GM21390 (cell line): ENCODE data around the gene DUSP5.
"Not testable (repeated sequence)": the region's sequence is repeated elsewhere in the genome, so short reads cannot be mapped to it uniquely, and the experiment has no call there.

Source experiments
- ATAC-seq: cut with Tn5 transposase; IDR thresholded peaks from one replicate; pipeline ENCODE4 v1.9.1; 2021; ENCODE audit not compliant: unreplicated experiment

The DUSP5 gene, protein sequence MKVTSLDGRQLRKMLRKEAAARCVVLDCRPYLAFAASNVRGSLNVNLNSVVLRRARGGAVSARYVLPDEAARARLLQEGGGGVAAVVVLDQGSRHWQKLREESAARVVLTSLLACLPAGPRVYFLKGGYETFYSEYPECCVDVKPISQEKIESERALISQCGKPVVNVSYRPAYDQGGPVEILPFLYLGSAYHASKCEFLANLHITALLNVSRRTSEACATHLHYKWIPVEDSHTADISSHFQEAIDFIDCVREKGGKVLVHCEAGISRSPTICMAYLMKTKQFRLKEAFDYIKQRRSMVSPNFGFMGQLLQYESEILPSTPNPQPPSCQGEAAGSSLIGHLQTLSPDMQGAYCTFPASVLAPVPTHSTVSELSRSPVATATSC

DNA sequence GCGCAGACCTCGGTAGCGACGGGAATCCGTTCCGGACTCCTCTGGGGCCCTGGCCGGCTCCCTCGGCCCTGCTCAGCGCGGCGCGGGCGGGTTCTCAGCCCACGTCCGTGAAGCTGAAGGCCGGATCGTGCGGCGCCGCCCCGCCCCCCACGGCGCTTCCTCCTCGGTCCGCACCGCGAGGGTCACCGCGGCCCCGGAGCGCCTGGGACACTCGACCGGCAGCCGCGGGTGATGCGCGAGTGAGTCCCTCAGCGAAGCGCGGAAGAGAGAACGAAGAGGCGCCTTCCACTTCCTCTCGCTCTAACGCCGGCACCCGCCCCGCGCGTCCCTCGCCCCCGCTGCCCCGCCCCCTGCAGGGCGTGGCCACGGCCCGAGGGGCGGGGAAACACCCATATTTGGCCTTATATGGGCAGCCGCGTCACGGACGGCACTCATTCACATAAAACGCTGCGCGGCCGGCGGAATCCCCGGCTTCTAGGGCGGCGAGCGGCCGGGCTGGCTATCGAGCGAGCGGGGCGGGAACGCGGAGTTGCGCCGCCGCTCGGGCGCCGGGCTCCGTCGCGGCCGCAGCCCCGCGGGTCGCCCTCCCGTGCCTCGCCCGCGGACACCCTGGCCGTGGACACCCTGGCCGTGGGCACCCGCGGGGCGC, at the start of gene DUSP5:
Gene DUSP5 (plus strand): TSS at position 470 of the 649 bp plus-strand sequence. CDS start 215 bp downstream, outside the sequence.
- peak; percentile 59 for ATAC-seq

DNA sequence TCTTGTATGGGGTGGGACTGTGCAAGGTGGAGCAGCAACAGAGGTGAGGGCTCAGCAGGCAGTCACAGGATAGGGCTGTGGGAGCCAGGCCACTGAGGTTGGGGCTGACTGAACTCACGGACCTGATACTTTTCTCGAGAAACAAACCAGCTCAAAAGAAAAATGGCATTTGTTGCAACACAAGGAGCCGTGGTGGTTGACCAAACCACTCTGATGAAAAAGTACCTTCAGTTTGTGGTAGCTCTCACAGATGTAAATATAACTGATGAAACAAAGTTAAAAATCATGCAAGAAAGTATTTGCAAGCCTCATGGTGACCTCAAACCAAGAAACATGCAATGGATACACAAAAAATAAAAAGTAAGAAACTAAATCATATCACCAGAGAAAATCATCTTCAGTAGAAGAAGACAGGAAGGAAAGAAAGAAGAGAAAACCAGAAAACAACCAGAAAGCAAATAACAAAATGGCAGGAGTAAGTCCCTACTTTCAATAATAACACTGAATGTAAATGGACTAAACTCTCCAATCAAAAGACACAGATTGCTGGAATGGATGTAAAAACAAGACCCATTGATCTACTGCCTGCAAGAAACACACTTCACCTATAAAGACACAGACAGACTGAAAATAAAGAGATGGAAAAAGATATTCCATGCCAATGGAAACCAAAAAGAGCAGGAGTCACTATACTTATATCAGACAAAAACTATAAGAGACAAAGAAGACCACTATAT, 48.9 kb upstream of the DUSP5 start:
- ATAC-seq = no peak

DNA sequence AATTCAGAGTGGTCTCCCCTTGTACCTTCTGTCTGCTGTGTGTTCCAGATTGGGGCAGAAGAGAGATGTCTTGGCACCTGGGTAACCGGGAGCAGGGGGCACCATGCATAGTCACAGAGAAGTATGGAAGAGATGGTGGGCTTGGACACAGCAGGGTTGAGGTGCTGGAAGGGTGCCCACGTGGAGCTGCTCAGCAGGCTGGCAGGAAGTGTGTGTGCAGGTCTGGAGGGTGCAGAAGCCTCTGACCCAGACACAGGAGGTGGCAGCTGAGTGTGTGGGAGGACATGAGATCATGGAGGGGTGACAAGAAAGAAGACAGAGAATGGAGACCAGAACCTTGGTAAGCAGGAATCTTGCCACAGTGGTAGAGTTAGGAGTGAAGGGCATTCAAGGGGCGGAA, 42.3 kb upstream of the DUSP5 start:
- ATAC-seq = no peak

DNA sequence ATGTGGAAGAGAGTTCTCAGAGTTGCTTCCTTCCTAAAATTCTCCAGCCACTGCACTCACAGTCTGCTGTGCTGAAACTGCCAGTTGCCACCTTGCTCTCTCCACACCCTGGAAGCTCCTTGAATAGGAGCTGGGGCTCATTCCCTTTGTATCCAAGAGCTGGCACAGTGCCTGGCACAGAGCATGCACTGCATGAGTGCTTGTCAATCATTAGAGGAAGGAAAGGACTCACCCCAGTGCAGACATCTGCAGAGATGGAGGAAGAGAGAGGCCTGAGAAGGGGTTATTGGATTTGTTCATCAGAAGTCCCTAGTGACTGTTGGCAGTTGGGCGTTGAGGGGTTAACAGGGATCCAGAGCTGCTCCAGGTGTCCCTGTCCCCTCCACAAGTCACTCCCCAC, 41.7 kb upstream of the DUSP5 start:
- ATAC-seq = no peak

DNA sequence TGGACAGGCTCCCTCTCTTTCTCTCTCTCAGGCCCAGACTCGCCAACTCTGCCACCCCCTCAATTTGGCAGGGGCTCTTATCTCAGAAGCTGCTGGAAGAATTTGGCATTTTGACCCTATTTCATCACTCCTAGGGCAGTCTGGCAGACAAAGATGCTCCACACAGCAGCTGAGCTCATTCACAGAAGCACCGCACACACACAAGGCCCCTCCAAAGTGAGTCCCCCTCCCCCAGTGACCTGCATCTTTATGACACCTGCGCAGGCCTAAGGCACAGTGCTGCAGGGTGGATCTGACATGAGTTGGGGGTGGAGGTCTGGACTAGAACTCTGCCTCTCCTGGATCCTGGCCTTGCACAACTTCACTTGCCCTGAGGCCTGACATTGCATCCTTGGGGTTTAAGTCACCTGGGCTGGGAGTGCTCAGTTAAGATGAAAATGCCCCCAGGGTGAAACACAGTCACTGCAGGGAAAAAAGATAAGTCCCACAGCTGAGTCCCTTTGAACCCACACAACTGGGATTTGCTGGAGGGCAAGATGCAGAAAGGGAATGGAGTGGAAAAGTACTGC, 41.1 kb upstream of the DUSP5 start:
- ATAC-seq = no peak

DNA sequence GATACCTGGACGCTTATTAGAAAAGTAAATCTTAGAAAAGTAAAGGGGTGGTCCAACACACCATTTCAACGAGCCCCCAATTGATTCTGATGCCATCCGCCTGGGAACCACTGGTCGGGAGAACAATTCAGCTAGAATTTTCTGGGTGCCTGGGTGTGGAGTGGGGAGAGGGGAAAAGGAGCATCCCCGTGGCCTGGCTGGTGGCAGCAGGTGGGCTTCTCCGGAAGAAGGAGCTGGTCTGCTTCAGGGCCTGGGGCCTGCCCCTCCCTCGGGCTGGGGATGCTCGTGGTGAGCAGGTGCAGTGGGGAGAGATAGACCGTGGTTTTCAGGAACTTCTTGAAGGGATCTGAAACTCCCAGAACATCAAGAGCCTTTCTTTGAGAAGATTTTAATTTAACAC, 39.9 kb upstream of the DUSP5 start:
- ATAC-seq = no peak

DNA sequence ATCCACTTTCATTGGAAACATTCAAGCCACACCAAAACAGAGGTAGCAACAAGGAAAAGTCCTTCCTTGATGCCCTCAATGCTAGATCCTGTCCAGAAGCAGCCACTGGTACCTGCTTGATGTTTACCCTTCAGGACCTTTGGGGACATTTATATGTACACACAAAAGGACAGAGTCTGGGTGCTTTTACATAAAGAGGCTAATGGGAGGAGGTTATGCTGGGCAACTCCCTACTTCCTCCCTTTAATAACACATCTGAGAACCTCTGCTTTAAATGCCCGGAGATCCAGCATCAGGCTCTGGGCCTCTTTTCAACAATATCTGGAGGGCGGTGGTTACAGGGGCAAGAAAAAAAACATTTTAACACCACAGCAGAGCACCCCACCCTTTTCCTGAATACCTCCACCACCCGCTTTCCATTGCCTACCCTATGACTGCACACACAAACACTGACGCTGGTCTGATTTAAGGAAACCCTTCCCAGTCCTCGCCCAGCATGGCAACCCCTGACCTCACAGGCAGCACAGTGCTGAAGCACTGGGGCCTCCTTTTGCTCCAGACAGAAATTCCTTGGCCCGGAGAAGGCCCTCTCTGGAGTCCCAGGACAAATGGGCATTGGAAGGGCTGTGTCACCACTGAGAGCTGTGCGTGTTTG, 39.3 kb upstream of the DUSP5 start:
- no peak for ATAC-seq

DNA sequence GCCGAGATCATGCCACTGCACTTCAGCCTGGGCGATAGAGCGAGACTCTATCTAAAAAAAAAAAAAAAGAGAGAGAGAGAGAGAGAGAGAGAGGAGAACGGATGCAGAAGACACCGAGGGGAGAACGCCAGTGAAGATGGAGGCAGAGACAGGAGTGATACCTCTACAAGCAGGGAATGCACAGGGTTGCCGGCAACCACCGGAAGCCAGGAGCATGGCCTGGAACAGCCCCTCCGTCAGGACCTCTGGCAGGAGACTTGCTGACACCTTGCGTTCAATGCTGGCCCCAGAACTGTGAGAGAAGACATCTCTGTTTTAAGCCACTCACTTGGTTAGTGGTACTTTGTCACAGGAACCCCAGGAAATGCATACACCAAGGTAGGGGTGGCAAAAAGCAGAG, 38.1 kb upstream of the DUSP5 start:
- no peak for ATAC-seq

DNA sequence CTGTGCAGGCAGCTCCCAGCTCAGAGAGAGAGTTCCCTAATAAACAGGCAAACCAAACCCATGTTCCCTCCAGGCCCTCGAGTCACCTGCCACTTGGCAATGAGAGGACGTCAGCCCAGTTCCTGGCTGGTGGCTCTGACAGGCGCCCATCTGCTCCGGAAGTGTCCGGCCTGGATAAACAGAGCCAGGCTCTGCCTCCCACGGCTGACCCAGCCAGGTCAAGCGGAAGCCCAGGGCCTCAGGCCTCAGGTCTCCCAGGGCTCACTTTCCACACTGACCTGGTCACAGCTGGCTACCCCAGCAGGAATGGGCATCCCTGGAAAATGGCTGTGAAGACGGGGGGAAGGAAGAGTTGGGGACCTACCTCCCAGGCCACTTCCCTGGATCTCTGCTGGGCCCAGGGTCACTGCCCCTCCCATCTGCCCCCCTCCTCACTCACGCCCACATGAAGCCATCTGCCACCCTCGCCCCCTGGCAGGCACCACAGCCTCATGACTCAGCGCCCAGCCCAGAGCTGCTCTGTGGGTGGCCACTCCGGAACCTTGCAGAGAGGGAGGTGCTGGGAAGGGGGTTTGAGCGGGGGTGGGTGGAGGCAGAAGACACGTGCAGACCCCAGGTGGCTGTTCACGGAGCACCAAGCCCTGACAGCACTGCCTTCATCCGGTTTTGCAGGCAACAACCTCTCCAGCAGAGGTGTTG, 37.4 kb upstream of the DUSP5 start:
- no peak for ATAC-seq

DNA sequence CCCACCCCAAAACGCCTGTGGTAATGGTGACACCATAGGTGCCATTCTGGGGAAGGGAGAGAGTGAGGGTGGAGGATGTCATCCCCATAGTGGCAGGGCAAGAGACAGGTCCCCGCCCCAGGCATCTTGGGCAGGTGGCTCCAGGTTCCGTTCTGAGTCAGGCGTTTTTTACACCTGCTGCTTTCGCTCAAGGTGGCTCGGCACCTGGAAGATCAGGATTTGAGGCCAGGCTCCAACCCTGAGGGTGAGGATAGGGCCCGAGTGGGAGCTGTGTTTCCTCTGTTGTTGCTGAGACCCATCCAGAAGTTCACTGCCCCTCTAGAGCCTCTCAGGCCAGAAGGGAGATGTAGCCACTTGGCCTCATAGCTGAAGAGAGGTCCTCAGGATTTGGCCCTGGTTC, 36.6 kb upstream of the DUSP5 start:
- ATAC-seq = no peak

DNA sequence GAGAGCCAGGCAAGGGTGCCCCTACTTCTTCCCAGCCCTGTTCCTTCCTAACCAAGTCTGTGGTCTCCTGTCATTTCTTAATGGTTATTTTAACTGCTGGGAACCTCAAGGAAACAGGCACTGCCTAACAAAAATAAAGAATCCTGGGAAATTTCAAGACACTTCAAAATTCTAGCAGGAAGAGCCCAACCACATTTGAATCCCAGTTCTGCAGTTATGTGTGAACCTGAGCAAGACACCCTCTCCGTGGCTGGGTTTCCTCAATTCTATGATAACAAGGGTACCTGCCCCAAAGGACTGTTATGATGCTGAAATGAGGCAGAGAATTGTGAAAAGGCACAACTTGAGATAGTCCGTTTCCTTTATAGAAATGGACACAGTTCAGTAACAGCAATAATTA, 36.2 kb upstream of the DUSP5 start:
- no peak for ATAC-seq

DNA sequence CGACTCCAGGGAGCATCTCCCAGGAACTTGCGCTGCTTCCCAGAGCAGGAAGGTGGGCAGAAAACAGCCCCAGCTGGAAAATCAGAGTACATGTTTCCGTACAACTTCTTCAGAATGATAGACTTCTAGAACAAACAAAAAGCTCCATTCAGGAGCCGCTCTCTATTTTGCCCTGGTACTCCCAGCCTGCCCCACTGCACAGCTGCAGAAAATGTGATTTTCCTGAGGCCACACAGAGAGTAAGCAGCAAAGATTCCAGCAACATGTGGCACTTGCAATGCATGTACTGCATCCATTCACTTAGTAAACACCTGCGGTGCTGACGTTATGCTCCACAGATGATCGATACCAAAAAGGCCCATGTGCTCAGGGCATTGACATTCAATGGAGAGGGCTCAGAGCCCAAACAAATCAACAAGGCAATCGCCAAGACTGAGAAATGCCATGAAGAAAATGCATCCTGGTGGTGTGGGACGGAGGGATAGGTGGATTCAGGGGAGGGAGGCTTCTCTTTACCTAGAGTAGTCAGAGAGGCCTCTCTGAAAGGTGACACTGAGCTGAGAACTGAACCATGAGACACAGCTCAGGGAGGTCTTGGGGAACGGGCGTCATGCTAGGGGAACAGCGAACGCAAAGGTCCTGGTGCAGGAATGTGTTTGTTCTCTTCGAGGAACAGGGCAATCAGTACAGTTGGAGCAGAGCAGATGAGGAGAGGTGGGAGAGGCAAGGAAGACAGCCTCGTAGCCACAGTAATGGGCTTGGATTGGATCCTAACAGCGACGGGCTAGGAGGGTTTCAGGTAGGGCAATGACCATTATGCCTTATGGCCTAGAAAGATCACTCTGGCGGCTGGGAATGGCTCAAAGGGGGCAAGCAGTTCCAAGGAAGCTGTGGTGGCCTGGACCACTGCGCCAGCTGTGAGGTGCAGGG, 35.3 kb upstream of the DUSP5 start:
- ATAC-seq = no peak

DNA sequence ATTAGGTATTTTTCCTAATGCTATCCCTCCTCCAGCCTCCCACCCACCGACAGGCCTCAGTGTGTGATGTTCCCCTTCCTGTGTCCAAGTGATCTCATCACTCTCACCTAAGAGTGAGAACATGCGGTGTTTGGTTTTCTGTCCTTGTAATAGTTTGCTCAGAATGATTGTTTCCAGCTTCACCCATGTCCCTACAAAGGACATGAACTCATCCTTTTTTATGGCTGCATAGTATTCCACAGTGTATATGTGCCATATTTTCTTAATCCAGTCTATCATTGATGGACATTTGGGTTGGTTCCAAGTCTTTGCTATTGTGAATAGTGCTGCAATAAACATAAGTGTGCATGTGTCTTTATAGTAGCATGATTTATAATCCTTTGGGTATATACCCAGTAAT, 29.4 kb upstream of the DUSP5 start:
- ATAC-seq = not testable (repeated sequence)

DNA sequence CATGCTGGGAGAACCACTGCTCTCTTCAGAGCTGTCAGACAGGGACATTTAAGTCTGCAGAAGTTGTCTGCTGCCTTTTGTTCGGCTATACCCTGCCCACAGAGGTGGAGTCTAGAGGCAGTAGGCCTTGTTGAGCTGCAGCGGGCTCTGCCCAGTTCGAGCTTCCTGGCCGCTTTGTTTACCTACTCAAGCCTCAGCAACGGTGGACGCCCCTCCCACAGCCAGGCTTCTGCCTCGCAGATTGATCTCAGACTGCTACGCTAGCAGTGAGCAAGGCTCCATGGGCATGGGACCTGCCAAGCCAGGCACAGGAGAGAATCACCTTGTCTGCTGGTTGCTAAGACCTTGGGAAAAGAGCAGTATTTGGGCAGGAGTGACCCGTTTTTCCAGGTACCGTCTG, 27.2 kb upstream of the DUSP5 start:
- not testable (repeated sequence) for ATAC-seq

DNA sequence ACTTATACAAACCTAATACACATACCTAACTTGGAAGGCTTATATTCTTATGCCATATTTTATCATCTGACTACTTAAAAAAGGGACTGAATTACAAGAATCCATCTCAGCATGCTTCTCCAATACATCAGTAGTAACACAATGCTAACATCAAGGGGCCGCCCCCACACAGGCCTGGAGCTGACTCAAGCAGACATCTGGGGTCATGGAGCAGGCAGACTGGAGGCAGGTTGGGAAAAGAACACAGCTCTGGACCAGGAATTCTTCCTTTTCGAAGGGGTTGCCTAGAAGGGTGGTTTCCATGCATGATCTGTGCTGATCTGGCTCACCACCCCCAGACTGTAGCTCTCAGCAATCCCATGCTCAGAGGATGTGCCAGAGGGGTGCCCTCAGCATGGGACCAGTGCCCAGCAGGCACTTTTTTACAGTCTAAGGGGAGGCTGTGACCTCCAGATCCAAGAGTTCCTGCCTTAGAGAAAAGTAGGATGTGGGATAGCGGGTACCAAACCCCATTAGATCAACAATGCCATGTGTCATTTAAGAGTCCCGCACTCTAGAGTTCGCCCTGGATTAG, 26.1 kb upstream of the DUSP5 start:
- ATAC-seq = no peak

DNA sequence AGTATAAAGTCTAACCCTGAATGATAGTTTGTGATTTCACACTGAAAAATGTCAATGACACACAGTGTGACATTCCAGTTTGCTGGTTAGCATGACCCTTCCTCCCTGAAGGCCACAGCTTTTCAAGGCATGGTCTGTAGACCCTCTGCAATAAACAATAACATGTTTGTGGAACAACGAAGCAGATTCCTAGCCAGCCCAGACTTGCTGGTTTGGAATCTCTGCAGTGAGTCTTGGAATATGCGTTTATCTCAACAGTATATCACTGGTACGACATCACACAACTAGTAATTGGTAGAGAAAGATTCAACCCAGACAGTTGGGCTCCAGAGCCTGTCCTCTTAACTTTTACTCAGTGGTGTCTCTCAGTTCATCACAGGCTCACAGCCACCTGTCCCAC, 23.7 kb upstream of the DUSP5 start:
- no peak for ATAC-seq

DNA sequence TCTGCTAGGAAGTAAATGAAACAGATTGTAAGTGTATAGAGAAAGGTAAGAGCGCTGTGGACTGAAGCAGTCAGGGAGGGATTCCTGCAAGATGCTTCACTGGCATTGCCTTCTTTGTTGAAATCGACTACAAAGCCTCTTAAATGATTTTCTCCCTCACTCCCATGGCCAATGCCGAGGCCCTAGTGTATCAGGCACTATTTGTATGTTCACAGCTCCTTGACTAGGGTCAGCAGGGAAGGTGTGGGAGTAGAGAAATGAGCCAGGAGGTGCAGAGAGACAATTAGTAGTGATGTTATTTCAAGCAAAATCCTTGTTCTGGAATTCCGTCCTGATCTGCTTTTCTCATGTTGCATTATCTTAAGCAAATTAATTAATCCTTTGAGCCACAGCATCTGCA, 22.9 kb upstream of the DUSP5 start:
- ATAC-seq = no peak

DNA sequence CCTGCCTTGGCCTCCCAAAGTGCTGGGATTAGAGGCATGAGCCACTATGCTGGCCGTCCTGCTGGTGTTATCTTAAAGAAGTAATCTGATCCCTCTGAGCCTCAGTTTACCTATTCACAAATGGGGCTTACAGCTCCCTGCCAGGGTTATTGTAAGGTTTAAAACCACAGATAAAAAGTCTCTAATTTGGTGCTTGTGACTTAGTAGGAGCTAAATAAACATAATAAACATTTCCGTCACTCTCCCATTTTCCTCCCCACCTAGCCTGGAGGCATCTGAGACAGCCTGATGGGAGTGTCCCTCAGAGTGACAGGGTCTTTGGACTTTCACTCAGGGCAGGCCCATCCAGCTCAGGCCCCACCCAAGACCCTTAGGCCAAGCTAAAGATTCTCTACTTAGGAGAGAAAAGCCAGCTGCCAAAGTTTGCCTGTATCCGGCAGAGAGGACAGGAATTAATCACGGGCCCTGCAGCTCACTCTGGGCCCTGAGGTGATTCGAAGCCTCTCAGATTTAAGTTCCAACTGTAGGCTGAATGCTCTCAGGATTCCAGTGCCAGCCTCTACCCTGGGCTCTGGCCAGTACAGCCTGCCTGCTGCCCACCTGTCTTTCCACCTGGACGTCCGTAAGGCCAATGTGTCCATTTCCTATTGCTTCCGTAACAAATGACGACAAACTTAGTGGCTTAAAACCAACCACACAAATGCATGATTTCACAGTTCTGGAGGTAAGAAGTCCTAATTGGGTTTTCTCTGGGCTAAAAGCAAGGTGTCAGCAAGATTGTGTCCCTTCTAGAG, 21.8 kb upstream of the DUSP5 start:
- ATAC-seq = no peak
